GM21447 (cell line): ENCODE results near the gene SGMS2.
A peak's percentile ranks its signal among the peaks of the same experiment; 100 is the strongest.
"Not testable (repeated sequence)": the region's sequence is repeated elsewhere in the genome, so short reads cannot be mapped to it uniquely, and the experiment has no call there.

Experiments
- ATAC-seq: cut with Tn5 transposase; IDR thresholded peaks from one replicate; pipeline ENCODE4 v1.9.1; 2021; ENCODE audit not compliant: unreplicated experiment

Gene SGMS2

GRCh38 chr4:107863850-107864371 lies 39.2 kb downstream of the SGMS2 start:
- no peak for ATAC-seq

GRCh38 chr4:107866726-107867125 lies 42.0 kb downstream of the SGMS2 start:
- ATAC-seq, result no peak

GRCh38 chr4:107870236-107870635 lies 45.5 kb downstream of the SGMS2 start:
- no peak for ATAC-seq

DNA sequence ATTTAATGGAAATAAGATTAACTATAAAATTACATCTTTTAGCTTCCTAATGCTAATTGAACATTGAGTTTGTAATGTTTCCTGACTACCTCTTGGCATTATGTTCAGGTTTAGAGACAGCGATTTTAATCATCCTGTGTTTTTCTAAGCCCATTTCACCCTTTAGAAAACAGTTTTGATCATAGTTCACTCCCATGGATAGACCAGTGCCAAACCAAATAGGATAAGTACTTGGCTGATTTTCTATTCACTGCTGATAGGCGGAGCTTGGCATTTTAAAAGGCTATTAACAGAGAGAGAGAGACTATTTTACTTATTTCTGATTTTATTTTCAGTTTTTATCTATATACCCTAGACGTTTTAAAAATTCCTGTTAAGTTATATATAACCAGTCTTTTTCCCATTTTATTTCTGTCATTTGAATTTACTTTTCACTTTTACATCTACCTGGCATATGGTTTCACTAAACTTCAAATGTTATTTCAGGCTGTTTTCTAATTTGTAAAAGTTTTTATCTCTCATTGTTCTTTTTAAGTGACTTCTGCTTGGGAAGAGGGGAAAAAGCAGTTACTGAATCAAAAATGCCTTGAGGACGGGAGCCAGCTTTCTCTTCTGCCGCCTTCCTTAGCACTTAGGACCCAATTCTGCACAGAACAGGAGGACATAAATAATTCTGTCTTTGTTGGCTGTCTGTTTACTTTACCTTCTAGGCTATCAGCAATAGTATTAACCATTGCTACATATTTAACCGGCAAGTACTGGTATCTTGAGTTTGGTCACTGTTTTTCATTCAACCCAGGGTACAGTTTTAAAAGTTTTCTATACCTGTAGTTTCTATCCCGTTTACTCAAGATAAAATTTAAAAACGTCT lies 46.4 kb downstream of the SGMS2 start:
- ATAC-seq, result no peak

DNA sequence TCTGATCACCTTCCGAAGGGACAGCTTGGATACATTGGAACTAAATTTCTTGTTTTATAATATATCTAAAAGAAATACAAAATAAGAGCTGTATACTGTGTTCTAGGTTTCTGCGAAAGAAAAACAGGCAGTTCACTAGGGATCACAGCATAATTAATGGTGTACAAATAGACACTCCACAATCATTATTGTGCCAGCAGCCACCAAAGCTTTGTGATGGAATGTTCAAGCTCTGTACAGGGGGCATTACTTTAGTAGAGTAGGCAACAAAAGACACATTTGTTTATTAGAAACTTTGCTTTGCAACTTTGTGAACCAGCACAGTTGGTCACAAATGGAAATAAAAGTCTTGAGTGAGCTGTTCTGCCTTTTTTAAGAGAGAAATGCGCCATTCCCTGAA lies 49.3 kb downstream of the SGMS2 start:
- ATAC-seq, result no peak

GRCh38 chr4:107876099-107876498 lies 51.4 kb downstream of the SGMS2 start:
- ATAC-seq, result no peak

GRCh38 chr4:107877361-107877760 lies 52.6 kb downstream of the SGMS2 start:
- ATAC-seq, result no peak

DNA sequence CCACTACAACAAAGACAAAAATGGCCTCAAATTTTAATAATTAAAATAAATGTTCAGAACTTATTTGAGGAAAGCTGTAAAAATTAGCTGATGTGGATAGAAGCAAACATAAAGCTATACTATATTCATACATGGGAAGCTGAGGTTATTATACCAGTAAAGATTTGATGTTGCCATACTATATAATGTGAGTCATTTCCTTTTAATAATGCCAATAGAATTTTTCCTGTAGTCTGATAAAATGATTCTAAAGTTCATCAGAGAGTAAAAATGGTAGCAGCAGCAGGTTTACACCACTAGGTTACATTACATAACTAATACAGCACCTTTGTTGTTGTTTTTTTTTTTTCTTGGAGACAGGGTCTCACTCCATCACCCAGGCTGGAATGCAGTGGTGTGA lies 61.1 kb downstream of the SGMS2 start:
- no peak for ATAC-seq

DNA sequence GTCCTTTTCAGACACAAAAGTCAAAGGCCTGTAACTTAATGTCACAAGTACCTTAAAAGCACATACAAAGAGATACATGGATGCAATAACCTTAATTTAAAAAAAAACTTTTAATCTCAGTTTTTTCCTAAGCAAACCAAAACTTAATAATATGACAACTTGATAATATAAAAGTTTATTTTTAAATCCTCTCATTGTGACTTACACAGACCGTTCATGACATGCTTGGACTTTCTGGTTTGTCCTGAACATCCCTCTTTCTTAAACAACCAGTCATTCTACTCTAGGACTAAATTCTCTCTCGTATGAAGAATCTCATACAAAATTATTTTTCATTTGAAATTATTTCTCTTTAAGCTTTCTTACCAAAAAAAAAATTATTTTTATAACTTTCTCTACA lies 63.5 kb downstream of the SGMS2 start:
- ATAC-seq, result no peak

DNA sequence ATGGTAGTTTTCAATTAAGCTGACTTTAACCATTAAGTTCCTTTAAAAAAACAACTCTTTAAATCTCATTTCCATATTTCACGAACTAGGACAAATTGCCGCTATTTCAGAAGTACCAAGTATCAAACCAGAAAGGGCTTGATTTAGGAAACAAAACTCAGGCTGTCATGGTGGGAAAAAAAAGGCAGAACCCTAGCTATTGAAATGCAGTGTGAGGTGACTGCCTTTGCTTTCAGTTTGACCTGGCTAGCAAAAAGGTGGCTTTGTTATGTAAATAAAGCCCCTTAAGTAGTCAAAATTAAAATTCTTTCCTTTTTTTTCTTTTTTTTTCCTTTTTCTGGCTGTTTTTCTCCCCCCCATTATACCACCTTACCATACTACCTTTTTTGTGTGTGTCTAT lies 66.0 kb downstream of the SGMS2 start:
- no peak for ATAC-seq

- no peak for ATAC-seq
Observed at GRCh38 chr4:107891299-107891698, 66.6 kb downstream of the SGMS2 start.

DNA sequence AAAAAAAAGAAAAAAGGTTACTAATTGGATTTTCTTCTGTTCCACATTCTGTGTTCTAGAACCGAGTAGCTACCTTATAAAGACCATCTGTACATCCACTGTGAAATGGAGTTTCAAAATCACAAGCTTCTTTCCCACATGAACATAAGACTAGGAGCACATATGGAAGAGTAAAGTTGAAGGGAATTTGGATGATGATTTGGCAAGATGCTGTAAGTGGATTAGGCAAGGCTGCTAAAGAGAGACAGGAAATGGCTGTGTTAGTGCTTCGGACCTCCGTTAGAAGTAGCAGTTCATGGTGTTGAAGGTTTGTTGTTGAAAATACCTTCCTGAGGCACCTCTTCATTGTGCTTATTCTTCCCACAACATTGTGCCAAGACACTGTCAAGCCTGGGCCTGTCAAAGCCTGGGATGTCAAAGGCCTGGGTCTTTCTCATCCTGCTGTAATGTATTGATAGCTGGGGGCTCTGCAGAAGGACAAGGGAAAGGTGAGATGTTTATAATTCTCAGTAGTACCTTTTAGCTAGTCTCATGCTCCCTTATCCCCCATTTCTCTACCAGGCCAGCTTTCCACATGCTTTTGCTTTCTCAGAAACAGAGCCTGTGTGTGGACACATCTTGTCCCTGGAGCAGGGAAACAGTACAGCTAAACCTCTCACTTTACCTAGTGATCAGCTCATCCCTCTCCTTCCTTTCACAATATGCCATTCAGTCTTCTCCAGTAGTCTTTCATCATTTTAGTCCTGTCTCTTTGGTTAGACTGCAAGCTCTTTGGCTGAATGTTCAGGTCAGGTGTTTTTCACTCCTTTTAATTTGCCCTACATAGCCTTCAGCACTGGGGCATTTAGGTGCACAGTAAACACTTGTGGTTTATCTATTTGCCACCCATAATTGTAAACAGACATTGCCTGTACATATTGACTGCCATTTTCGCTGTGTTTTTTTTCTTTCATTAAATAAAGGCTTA lies 68.7 kb downstream of the SGMS2 start:
- ATAC-seq, result no peak

GRCh38 chr4:107894138-107894603 lies 69.4 kb downstream of the SGMS2 start:
- no peak for ATAC-seq

- no peak for ATAC-seq
Observed at GRCh38 chr4:107896158-107896645, 71.5 kb downstream of the SGMS2 start.

GRCh38 chr4:107896646-107897045 lies 71.9 kb downstream of the SGMS2 start:
- no peak for ATAC-seq

DNA sequence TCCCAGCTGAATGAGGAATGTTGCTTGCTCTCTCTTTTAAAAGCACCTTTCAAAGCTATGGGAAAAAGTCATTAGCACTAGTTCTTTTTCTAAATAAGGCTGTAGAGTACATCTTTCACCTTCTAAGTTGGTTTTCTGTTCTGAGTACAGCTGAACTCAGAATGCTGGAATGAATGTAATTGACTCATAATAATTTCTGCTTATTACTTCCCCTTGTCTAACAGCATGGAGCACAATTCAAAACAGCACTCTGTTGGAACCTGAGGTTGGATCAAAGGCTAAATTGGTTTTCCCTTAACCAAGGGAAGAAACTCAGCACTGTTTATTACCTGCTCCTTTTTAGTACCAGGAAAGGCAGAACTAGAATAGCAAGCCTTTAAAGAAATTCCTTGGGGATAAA lies 73.1 kb downstream of the SGMS2 start:
- ATAC-seq, result no peak

GRCh38 chr4:107900067-107900466 lies 75.3 kb downstream of the SGMS2 start:
- ATAC-seq, result no peak

- no peak for ATAC-seq
Observed at GRCh38 chr4:107900508-107900907, 75.8 kb downstream of the SGMS2 start.

DNA sequence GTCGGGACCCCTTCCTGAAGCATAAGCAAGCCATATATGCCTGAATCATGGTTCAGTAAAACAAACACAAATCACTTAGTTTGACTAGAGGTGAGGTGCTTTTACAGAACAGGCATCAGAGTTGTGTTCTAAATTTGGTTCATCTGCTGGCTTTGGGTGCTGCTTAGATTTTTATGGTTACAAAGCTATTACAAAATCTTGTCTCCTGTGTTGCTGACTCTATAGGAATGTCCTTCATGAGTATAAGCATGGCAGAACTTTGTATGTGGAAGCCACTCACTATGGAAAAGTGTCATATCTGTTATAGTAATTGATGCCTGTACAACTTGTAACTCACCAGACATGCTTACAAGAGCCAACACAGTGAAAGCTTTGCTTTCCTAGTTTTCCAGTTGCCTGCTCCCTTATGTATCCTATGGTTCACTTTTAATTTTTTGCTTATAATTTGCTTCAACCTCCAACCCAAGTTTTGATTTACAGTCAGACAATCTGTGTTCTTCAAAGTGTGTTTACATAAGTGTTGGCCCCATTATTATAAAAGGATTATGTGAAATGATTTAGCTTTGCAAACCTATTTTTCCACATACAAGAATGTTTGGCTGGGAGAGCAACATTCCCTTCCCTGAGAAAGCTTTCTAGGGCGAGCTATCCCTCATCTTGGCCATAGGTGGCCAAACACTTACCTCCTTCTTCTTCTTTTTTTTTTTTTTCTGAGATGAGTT lies 76.6 kb downstream of the SGMS2 start:
- no peak for ATAC-seq

GRCh38 chr4:107902715-107903114 lies 78.0 kb downstream of the SGMS2 start:
- peak; percentile 82 for ATAC-seq

GRCh38 chr4:107905082-107905481 lies 80.3 kb downstream of the SGMS2 start:
- ATAC-seq, result not testable (repeated sequence)
